C4-2B (cell line): Measurements from ENCODE around the gene EFNA1.
A peak's percentile ranks its signal among the peaks of the same experiment; 100 is the strongest.
"Not testable (repeated sequence)": the region's sequence is repeated elsewhere in the genome, so short reads cannot be mapped to it uniquely, and the experiment has no call there.

ENCODE experiments used
- ZFX ChIP-seq: fragments of 450-650 bp; IDR thresholded peaks from 2 replicates; pipeline ENCODE4 v1.6.1; 2017
- TF ChIP-seq, protein P1 (sequence below): fragments of 450-650 bp; conservative IDR thresholded peaks from 2 replicates; pipeline ENCODE4 v1.5.1; 2017; ENCODE audit warnings: mild to moderate bottlenecking

DNA sequence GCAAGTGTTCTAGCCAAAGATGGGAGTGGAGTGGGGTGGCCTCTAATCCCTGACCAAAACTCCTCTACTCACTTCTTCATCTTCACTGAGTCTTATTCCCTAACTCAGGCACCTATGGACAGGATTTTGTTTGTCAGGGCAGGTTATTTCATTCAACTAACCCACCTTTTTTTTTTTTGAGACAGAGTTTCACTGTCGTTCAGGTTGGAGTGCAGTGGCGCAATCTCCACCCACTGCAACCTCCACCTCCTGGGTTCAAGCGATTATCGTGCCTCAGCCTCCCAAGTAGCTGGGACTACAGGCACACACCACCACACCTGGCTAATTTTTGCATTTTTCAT, 40.4 kb downstream of the EFNA1 start:
- TF ChIP-seq, protein P1, sequence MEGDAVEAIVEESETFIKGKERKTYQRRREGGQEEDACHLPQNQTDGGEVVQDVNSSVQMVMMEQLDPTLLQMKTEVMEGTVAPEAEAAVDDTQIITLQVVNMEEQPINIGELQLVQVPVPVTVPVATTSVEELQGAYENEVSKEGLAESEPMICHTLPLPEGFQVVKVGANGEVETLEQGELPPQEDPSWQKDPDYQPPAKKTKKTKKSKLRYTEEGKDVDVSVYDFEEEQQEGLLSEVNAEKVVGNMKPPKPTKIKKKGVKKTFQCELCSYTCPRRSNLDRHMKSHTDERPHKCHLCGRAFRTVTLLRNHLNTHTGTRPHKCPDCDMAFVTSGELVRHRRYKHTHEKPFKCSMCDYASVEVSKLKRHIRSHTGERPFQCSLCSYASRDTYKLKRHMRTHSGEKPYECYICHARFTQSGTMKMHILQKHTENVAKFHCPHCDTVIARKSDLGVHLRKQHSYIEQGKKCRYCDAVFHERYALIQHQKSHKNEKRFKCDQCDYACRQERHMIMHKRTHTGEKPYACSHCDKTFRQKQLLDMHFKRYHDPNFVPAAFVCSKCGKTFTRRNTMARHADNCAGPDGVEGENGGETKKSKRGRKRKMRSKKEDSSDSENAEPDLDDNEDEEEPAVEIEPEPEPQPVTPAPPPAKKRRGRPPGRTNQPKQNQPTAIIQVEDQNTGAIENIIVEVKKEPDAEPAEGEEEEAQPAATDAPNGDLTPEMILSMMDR, result peak; percentile 44
- not testable (repeated sequence) for TF ChIP-seq ZFX
